Measurements from ENCODE around the gene CERS6. TPM values are rescaled to one million over a fixed set of nuclear protein-coding genes. Genes with fewer than 3 reads are reported as not detected.

Gene CERS6
- total and polyA plus RNA-seq, 12 donors, result 5.0 to 110 (median 29.6) TPM

DNA sequence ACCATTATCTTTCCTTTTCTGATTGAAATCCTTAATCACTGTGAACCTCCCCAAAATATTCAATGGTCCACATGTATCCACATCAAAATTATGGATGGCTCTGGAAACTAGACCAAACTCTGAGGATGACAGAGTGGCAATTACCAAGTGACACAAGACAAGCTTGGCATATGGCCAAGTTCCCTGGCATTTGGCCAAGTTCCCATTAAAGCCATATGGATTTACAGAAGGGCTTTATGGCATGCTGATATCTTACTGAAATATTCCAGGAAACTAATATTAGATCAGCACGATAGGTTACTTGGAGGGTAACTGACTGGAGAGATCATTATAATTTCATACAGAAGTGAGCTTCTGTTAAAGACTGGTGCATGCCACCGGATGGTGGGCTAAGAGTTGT lies 21.9 kb upstream of the CERS6 start:
- 62 to 82% (median 69%) methylated on average over 2 of the region's 2 CpGs for WGBS, 4 donors
- TF ChIP-seq POLR2A (IDR thresholded peaks at IDR 0.05) (no peak), CTCF (IDR thresholded peaks at IDR 0.05) (no peak)
- Histone ChIP-seq H3K36me3 (replicated peaks in 1 of 2) (no peaks in the 10 kb centered on the region), H3K27ac (no peak overlapping the region), H3K4me3 (no peak overlapping the region), H3K9me3 (replicated peaks in 1 of 3) (no peaks in the 10 kb centered on the region), H3K27me3 (no peaks in the 10 kb centered on the region), H3K4me1 (replicated peaks in 1 of 2) (no peaks in the 10 kb centered on the region)
- intact Hi-C loops (cut with DNase I), result no loop called here
- DNase-seq, result peak in 4 of 7 donors; percentile 27 to 65 (median 40)

DNA sequence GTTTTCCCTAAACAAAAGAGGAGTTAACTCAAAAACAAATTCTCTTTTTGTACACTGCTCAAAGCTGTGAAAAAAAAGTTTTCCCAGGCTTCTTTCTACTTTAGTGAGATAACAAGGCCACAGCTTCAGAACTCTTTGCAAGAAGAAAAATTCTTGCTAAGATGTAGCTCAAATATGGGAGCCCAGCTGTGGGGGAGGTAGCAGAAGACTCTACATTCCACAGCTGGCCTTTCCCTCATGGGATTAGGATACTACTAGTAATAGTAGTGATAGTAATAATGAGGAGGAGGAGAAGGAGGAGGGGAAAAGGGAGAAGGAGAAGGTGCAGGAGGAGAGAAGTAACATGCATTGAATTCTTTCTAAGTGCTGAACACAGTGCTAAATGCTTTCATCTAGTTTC lies 19.2 kb upstream of the CERS6 start:
- Histone ChIP-seq H3K27me3 (no peaks in the 10 kb centered on the region), H3K36me3 (replicated peaks in 1 of 2) (no peaks in the 10 kb centered on the region), H3K4me3 (no peak overlapping the region), H3K9me3 (replicated peaks in 1 of 3) (no peaks in the 10 kb centered on the region), H3K27ac (no peak overlapping the region), H3K4me1 (replicated peaks in 1 of 2) (no peaks in the 10 kb centered on the region)
- intact Hi-C loops (cut with DNase I), result no loop called here
- TF ChIP-seq POLR2A (IDR thresholded peaks at IDR 0.05) (no peak), CTCF (IDR thresholded peaks at IDR 0.05) (no peak)
- no peak for DNase-seq

DNA sequence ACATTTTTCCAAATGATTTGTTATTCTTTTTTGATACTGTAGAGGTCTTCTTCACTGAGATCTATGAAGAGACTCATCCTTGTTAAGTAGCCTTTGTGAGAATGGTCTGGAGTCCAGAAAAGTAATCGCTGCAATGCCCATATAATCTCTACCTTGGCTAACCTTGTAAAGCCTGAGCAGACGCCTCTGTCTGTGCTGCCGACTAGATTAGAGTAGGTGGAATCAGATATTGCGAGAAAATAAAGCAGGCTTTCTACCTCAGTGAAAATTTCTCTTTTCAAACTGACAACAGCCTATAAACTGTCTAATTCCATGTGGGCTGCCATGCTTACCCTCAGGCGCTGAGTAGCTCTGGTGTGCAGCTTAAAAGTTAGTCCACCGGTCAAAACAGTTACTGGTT lies 17.5 kb upstream of the CERS6 start:
- Histone ChIP-seq H3K36me3 (replicated peaks in 1 of 2) (no peaks in the 10 kb centered on the region), H3K4me3 (no peak overlapping the region), H3K27ac (no peak overlapping the region), H3K4me1 (replicated peaks in 1 of 2) (no peaks in the 10 kb centered on the region), H3K27me3 (no peaks in the 10 kb centered on the region), H3K9me3 (replicated peaks in 1 of 3) (no peaks in the 10 kb centered on the region)
- no peak for TF ChIP-seq POLR2A (IDR thresholded peaks at IDR 0.05)
- TF ChIP-seq CTCF (IDR thresholded peaks at IDR 0.05), result no peak
- intact Hi-C loops (cut with DNase I), result no loop called here
- DNase-seq, result no peak
- WGBS, 4 donors, result 81 to 93% (median 92%) methylated on average over 6 of the region's 6 CpGs

GRCh38 chr2:168439536-168439935 lies 16.5 kb upstream of the CERS6 start:
- intact Hi-C loops (cut with DNase I), result no loop called here
- TF ChIP-seq CTCF (IDR thresholded peaks at IDR 0.05) (no peak), POLR2A (IDR thresholded peaks at IDR 0.05) (no peak)
- peak in 1 of 7 donors; percentile 11 for DNase-seq
- 48 to 56% (median 51%) methylated on average over 3 of the region's 3 CpGs for WGBS, 4 donors
- H3K9me3 ChIP-seq (replicated peaks in 1 of 3), result no peaks in the 10 kb centered on the region
- no peak overlapping the region for H3K4me3 ChIP-seq
- no peak overlapping the region for H3K27ac ChIP-seq
- H3K4me1 ChIP-seq (replicated peaks in 1 of 2), result no peaks in the 10 kb centered on the region
- no peaks in the 10 kb centered on the region for H3K36me3 ChIP-seq (replicated peaks in 1 of 2)
- H3K27me3 ChIP-seq, result no peaks in the 10 kb centered on the region
